ENCODE results near the gene SPARC.

DNA sequence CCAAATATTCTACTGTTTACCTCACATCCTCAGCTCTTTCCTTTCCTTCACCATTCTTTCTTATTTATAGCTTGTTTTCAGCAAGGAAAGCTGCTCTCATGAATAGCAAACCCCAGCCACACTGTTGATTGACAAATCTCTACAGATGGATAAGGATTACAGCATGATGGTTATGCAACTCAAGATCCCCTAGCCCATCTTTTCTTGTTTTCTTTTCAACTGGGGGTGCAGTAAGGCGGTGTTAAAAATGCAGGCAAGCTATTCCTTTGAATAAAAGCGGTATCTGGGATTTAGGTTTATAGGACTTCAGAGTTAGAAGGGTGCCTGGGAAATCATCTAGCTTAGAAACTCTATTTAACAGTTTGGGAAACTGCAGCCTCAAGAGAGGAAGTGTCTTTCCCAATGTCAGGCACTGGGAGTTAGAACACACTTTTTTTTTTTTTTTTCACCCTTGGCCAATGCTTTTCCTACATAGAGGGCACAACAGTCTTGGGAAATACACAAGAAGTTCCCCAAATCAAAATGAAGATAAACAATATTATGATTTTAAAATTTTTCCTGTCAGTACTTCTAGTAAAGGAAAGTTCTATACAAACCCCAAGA lies 2.6 kb downstream of the SPARC start:
- TF ChIP-seq, protein P1, sequence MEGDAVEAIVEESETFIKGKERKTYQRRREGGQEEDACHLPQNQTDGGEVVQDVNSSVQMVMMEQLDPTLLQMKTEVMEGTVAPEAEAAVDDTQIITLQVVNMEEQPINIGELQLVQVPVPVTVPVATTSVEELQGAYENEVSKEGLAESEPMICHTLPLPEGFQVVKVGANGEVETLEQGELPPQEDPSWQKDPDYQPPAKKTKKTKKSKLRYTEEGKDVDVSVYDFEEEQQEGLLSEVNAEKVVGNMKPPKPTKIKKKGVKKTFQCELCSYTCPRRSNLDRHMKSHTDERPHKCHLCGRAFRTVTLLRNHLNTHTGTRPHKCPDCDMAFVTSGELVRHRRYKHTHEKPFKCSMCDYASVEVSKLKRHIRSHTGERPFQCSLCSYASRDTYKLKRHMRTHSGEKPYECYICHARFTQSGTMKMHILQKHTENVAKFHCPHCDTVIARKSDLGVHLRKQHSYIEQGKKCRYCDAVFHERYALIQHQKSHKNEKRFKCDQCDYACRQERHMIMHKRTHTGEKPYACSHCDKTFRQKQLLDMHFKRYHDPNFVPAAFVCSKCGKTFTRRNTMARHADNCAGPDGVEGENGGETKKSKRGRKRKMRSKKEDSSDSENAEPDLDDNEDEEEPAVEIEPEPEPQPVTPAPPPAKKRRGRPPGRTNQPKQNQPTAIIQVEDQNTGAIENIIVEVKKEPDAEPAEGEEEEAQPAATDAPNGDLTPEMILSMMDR (IDR thresholded peaks at IDR 0.05 in 8 of 11, conservative IDR thresholded peaks at IDR 0.05 in 3 of 11): no peak
- TF ChIP-seq POLR2A (IDR thresholded peaks at IDR 0.05) (no peak), POLR2AphosphoS5 (IDR thresholded peaks at IDR 0.05) (no peak)

All from spleen (tissue), 7 donors.